Measurements from ENCODE around the gene AUTS2.

AUTS2 gene

DNA sequence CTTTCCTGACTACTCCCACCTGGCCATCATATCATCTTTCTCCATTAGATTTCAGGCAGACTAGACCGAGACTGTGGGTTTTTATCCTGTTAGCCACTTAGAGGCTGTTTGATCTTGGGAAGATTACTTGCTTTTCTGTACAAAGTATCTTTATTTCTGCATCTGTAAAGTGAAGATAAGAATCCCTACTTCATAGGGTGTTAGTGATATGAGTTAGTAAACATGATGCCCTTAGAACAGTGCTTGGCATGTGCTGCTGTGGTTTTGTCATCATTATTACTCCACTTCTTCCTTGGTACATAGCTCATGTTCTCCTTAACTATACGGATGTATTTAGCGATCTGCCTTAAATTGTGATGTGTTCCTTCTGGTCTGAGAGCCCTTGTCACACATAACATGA is 165.2 kb downstream of the AUTS2 start:
- POLR2A ChIA-PET, result no interaction called here
- CTCF ChIA-PET, result interaction anchor here (0.8 kb wide), 1 partner anchor 365 kb away, joined by 3 read pairs; no protein-coding TSS in a partner anchor
- no peaks in the 10 kb centered on the region for H3K36me3 ChIP-seq (ENCODE audit: control insufficient read depth in 2 of 2, insufficient read depth in 1 of 2, low read length in 2 of 2)
- peaks cover 22% of the 10 kb centered on the region for H3K4me1 ChIP-seq (ENCODE audit: control insufficient read depth, insufficient read depth, low read length)
- TF ChIP-seq ZNF404 (tag by site-specific recombination; IDR thresholded peaks at IDR 0.05), result no peak
- TF ChIP-seq ZNF513 (tag by site-specific recombination; IDR thresholded peaks at IDR 0.05), result no peak
- no peak for TF ChIP-seq EGR2 (tag by site-specific recombination; IDR thresholded peaks at IDR 0.05; ENCODE audit: low read depth)
- TF ChIP-seq, protein P1, sequence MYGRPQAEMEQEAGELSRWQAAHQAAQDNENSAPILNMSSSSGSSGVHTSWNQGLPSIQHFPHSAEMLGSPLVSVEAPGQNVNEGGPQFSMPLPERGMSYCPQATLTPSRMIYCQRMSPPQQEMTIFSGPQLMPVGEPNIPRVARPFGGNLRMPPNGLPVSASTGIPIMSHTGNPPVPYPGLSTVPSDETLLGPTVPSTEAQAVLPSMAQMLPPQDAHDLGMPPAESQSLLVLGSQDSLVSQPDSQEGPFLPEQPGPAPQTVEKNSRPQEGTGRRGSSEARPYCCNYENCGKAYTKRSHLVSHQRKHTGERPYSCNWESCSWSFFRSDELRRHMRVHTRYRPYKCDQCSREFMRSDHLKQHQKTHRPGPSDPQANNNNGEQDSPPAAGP (tag by site-specific recombination; IDR thresholded peaks at IDR 0.05), result no peak
- TF ChIP-seq ZNF530 (tag by site-specific recombination; IDR thresholded peaks at IDR 0.05; ENCODE audit: low read depth), result no peak
- TF ChIP-seq ZNF146 (tag by site-specific recombination; IDR thresholded peaks at IDR 0.05), result no peak
- no peak for TF ChIP-seq ZNF133 (tag by site-specific recombination; IDR thresholded peaks at IDR 0.05)
- H3K9me3 ChIP-seq (ENCODE audit: control insufficient read depth, insufficient read depth, low read depth, low read length), result no peaks in the 10 kb centered on the region
- no peak overlapping the region for H3K27ac ChIP-seq (ENCODE audit: extremely low read depth, low read depth, low read length)
- H3K4me3 ChIP-seq (ENCODE audit: low read depth, low read length), result no peak overlapping the region

GRCh38 chr7:69764147-69764546 is 165.9 kb downstream of the AUTS2 start:
- Histone ChIP-seq H3K9me3 (ENCODE audit: control insufficient read depth, insufficient read depth, low read depth, low read length) (no peaks in the 10 kb centered on the region), H3K4me1 (ENCODE audit: control insufficient read depth, insufficient read depth, low read length) (peaks cover 17% of the 10 kb centered on the region), H3K36me3 (ENCODE audit: control insufficient read depth in 2 of 2, insufficient read depth in 1 of 2, low read length in 2 of 2) (no peaks in the 10 kb centered on the region), H3K4me3 (ENCODE audit: low read depth, low read length) (no peak overlapping the region), H3K27ac (ENCODE audit: extremely low read depth, low read depth, low read length) (no peak overlapping the region)
- ChIA-PET CTCF (interaction anchor here (0.8 kb wide), 1 partner anchor 365 kb away, joined by 3 read pairs; no protein-coding TSS in a partner anchor), POLR2A (no interaction called here)
- TF ChIP-seq PRDM6 (tag by site-specific recombination; IDR thresholded peaks at IDR 0.05), result peak; percentile 26; the same call in 1 of the 2 replicates
- TF ChIP-seq ZIC2 (tag by site-specific recombination; IDR thresholded peaks at IDR 0.05), result 0 out of 2 replicates have a peak, but pooled peaks have one; percentile 18
- TF ChIP-seq MEIS1 (CRISPR knock-in tag; IDR thresholded peaks at IDR 0.05; ENCODE audit: borderline replicate concordance), result 0 out of 2 replicates have a peak, but pooled peaks have one; percentile 34
- peak; percentile 39; the same call in 1 of the 2 replicates for TF ChIP-seq ZNF335 (tag by site-specific recombination; conservative IDR thresholded peaks at IDR 0.05)
- no peak for TF ChIP-seq ZNF701 (tag by site-specific recombination; IDR thresholded peaks at IDR 0.05)
- no peak for TF ChIP-seq ZBTB20 (tag by site-specific recombination; IDR thresholded peaks at IDR 0.05)
- peak; percentile 34; the same call in 1 of the 2 replicates for TF ChIP-seq ZBTB8A (tag by site-specific recombination; IDR thresholded peaks at IDR 0.05)

DNA sequence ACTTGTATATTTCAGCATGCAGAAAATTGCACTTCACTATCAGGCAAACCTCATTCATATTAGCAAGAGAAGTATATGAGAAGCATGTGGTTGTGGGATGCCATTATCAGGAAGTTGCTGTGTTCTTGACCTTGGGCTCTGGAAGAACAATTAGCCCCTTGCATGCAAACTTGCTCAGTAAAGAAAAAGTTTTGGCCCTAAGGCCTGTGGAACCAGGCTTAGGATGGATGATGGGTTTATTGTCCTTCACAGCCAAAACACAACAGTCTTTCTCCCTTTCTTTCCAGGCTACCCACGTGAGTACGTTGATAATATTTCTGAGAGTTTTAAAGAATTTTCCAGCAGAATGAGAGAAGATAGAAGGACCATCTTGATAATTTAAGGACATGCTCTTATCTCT is 166.4 kb downstream of the AUTS2 start:
- Histone ChIP-seq H3K4me1 (ENCODE audit: control insufficient read depth, insufficient read depth, low read length) (peaks cover 16% of the 10 kb centered on the region), H3K27ac (ENCODE audit: extremely low read depth, low read depth, low read length) (peak overlapping the region; percentile 24; the same call in 1 of the 2 replicates), H3K4me3 (ENCODE audit: low read depth, low read length) (no peak overlapping the region), H3K36me3 (ENCODE audit: control insufficient read depth in 2 of 2, insufficient read depth in 1 of 2, low read length in 2 of 2) (no peaks in the 10 kb centered on the region), H3K9me3 (ENCODE audit: control insufficient read depth, insufficient read depth, low read depth, low read length) (no peaks in the 10 kb centered on the region)
- ChIA-PET CTCF (interaction anchor here (0.7 kb wide), 1 partner anchor 196 kb away, joined by 3 read pairs; no protein-coding TSS in a partner anchor), POLR2A (no interaction called here)
- no peak for TF ChIP-seq ZNF292 (tag by site-specific recombination; IDR thresholded peaks at IDR 0.05; ENCODE audit: borderline replicate concordance, low read depth)
- no peak for TF ChIP-seq ZNF174 (tag by site-specific recombination; IDR thresholded peaks at IDR 0.05)
- TF ChIP-seq ZNF132 (tag by site-specific recombination; IDR thresholded peaks at IDR 0.05; ENCODE audit: borderline replicate concordance), result no peak
- TF ChIP-seq ZXDB (tag by site-specific recombination; IDR thresholded peaks at IDR 0.05), result no peak
- TF ChIP-seq ZNF747 (tag by site-specific recombination; IDR thresholded peaks at IDR 0.05), result no peak
- TF ChIP-seq, protein P2, sequence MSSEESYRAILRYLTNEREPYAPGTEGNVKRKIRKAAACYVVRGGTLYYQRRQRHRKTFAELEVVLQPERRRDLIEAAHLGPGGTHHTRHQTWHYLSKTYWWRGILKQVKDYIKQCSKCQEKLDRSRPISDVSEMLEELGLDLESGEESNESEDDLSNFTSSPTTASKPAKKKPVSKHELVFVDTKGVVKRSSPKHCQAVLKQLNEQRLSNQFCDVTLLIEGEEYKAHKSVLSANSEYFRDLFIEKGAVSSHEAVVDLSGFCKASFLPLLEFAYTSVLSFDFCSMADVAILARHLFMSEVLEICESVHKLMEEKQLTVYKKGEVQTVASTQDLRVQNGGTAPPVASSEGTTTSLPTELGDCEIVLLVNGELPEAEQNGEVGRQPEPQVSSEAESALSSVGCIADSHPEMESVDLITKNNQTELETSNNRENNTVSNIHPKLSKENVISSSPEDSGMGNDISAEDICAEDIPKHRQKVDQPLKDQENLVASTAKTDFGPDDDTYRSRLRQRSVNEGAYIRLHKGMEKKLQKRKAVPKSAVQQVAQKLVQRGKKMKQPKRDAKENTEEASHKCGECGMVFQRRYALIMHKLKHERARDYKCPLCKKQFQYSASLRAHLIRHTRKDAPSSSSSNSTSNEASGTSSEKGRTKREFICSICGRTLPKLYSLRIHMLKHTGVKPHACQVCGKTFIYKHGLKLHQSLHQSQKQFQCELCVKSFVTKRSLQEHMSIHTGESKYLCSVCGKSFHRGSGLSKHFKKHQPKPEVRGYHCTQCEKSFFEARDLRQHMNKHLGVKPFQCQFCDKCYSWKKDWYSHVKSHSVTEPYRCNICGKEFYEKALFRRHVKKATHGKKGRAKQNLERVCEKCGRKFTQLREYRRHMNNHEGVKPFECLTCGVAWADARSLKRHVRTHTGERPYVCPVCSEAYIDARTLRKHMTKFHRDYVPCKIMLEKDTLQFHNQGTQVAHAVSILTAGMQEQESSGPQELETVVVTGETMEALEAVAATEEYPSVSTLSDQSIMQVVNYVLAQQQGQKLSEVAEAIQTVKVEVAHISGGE (tag by site-specific recombination; conservative IDR thresholded peaks at IDR 0.05; ENCODE audit: low read depth), result no peak
- no peak for TF ChIP-seq ZNF549 (tag by site-specific recombination; IDR thresholded peaks at IDR 0.05)
- TF ChIP-seq ZFHX2 (tag by site-specific recombination; conservative IDR thresholded peaks at IDR 0.05), result no peak
- no peak for TF ChIP-seq ZNF274 (IDR thresholded peaks at IDR 0.05; ENCODE audit: low read length)
- no peak for TF ChIP-seq ZNF274 (tag by site-specific recombination; IDR thresholded peaks at IDR 0.05; ENCODE audit: borderline replicate concordance)
